NB4 (cell line): Measurements from ENCODE around the gene CTXN1.

ENCODE experiments used
- DNase-seq: peaks from one replicate; pipeline ENCODE4 v3.0.0; 2010; ENCODE audit warnings: low read depth
- H3K4me3 ChIP-seq: one replicate; pipeline ENCODE4 v1.5.1; 2011; ENCODE audit warnings: mild to moderate bottlenecking, low read depth, low read length, moderate library complexity
- MYC ChIP-seq: IDR thresholded peaks from 2 replicates; pipeline ENCODE4 v1.6.1; 2011; ENCODE audit warnings: low read depth, low read length
- POLR2A ChIP-seq: IDR thresholded peaks from 2 replicates; pipeline ENCODE4 v1.6.1; 2011; ENCODE audit warnings: mild to moderate bottlenecking; ENCODE audit not compliant: insufficient read length; ENCODE audit errors: extremely low read depth
- TF ChIP-seq, protein P1 (sequence below): IDR thresholded peaks from 2 replicates; pipeline ENCODE4 v1.6.1; 2011; ENCODE audit warnings: low read depth, low read length
- TF ChIP-seq, protein P2 (sequence below): IDR thresholded peaks from one replicate; pipeline ENCODE4 v1.5.1; 2012; ENCODE audit warnings: low read depth, low read length

The CTXN1 gene

GRCh38 chr19:7912697-7913564, 13.0 kb downstream of the CTXN1 start:
- no peak for DNase-seq
- TF ChIP-seq, protein P1, sequence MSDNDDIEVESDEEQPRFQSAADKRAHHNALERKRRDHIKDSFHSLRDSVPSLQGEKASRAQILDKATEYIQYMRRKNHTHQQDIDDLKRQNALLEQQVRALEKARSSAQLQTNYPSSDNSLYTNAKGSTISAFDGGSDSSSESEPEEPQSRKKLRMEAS, result no peak
- no peak for TF ChIP-seq POLR2A
- TF ChIP-seq, protein P2, sequence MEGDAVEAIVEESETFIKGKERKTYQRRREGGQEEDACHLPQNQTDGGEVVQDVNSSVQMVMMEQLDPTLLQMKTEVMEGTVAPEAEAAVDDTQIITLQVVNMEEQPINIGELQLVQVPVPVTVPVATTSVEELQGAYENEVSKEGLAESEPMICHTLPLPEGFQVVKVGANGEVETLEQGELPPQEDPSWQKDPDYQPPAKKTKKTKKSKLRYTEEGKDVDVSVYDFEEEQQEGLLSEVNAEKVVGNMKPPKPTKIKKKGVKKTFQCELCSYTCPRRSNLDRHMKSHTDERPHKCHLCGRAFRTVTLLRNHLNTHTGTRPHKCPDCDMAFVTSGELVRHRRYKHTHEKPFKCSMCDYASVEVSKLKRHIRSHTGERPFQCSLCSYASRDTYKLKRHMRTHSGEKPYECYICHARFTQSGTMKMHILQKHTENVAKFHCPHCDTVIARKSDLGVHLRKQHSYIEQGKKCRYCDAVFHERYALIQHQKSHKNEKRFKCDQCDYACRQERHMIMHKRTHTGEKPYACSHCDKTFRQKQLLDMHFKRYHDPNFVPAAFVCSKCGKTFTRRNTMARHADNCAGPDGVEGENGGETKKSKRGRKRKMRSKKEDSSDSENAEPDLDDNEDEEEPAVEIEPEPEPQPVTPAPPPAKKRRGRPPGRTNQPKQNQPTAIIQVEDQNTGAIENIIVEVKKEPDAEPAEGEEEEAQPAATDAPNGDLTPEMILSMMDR, result no peak
- no peak for TF ChIP-seq MYC
- H3K4me3 ChIP-seq, result no peak overlapping the region

DNA sequence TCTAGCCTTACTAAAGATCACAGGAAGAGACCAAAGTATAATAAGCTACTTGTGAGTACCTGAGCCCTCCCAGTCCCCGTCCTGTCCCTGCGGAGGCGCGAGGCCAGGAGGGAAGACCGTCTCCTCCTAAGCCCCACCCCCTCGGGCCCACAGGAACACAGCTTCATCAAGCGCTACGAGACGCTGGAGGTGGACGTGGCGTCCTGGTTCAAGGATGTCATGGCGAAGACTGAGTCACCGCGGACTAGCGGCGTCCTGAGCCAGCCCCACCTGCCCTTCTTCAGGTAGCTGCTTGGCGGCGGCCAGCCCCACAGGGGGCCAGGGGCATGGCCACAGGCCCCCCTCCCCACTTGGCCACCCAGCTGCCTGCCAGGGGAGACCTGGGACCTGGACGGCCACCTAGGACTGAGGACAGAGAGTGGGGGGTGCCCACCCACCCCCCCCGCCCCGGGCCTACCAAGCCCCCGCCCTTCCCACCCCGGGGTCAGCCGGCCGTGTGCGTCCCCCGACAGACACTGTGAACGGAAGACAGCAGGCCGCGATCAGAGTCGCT, 13.7 kb downstream of the CTXN1 start:
- no peak overlapping the region for H3K4me3 ChIP-seq
- no peak for DNase-seq
- TF ChIP-seq, protein P2, result no peak
- TF ChIP-seq, protein P1, result no peak
- TF ChIP-seq MYC (no peak), POLR2A (no peak)

GRCh38 chr19:7911508-7912143, 14.3 kb downstream of the CTXN1 start:
- no peak for DNase-seq
- TF ChIP-seq POLR2A (no peak), MYC (no peak)
- TF ChIP-seq, protein P1, result no peak
- TF ChIP-seq, protein P2, result no peak
- H3K4me3 ChIP-seq, result no peak overlapping the region

DNA sequence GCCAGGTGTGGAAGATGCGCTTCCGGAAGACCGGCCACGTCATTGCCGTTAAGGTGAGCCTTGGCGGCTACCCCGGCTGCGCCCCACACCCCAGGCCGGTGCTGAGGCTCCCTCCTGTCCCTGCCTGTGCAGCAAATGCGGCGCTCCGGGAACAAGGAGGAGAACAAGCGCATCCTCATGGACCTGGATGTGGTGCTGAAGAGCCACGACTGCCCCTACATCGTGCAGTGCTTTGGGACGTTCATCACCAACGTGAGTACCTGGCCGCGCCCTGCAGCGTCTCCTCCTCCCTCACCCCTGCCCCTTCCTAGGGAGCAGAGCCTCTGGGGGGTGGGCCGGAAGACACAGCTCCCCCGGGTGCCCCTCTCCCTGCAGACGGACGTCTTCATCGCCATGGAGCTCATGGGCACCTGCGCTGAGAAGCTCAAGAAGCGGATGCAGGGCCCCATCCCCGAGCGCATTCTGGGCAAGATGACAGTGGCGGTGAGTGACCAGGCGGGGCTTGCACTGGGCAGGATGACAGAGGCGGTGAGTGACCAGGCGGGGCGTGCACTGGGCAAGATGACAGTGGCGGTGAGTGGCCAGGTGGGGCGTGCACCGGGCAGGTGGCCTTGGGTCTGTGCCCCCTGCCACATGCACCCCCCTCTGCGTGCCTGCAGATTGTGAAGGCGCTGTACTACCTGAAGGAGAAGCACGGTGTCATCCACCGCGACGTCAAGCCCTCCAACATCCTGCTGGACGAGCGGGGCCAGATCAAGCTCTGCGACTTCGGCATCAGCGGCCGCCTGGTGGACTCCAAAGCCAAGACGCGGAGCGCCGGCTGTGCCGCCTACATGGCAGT, 15.4 kb downstream of the CTXN1 start:
- no peak for TF ChIP-seq POLR2A
- TF ChIP-seq, protein P1, result no peak
- no peak for TF ChIP-seq MYC
- TF ChIP-seq, protein P2, result no peak
- DNase-seq, result no peak
- no peak overlapping the region for H3K4me3 ChIP-seq

DNA sequence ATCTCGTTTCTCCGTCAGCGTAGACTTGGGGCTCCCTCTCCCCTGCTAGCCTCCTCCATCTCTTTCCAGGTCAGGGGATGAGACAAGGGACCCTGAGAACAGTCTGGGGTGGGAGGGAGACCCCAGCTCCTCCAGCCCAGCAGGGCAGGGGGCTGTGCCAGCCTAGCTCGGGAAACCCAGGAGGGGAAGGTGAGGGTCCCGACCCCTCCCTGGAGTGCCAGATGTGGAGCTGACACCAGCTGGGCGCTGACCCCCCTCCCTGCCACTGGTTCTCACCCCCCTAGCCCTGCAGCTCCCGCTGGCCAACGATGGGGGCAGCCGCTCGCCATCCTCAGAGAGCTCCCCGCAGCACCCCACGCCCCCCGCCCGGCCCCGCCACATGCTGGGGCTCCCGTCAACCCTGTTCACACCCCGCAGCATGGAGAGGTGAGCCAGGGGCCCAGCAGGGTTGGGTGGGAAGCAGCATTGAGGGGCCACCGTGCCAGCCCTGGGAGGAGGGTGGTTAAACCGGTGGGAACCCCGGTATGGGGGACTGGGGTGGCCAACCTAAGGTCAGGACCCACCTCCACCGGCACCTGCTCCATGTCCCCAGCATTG, 16.4 kb downstream of the CTXN1 start:
- H3K4me3 ChIP-seq, result no peak overlapping the region
- no peak for DNase-seq
- TF ChIP-seq MYC (no peak), POLR2A (no peak)
- TF ChIP-seq, protein P1, result no peak
- TF ChIP-seq, protein P2, result no peak
